GM10266 (cell line): Measurements from ENCODE around the gene THTPA.

Experiments used
- DNase-seq: peaks from one replicate; pipeline ENCODE4 v3.0.0; 2012; ENCODE audit errors: extremely low spot score
- CTCF ChIP-seq: IDR thresholded peaks from 2 replicates; pipeline ENCODE4 v1.5.1; 2012; ENCODE audit warnings: mild to moderate bottlenecking, low read depth; ENCODE audit not compliant: control insufficient read depth, insufficient read depth; ENCODE audit errors: missing control alignments

THTPA gene

GRCh38 chr14:23540141-23540469 is 16.0 kb upstream of the THTPA start:
- no peak for TF ChIP-seq CTCF
- no peak for DNase-seq

GRCh38 chr14:23542261-23542660 is 13.8 kb upstream of the THTPA start:
- TF ChIP-seq CTCF, result no peak
- DNase-seq, result no peak

- DNase-seq, result no peak
- TF ChIP-seq CTCF, result no peak
Observed at GRCh38 chr14:23543403-23543802, 12.7 kb upstream of the THTPA start.

- DNase-seq, result no peak
- TF ChIP-seq CTCF, result no peak
Observed at GRCh38 chr14:23544511-23545447, 11.3 kb upstream of the THTPA start.

GRCh38 chr14:23545740-23546365 is 10.2 kb upstream of the THTPA start:
- TF ChIP-seq CTCF, result no peak
- DNase-seq, result no peak

- TF ChIP-seq CTCF, result no peak
- no peak for DNase-seq
Observed at GRCh38 chr14:23546450-23547035, 9.5 kb upstream of the THTPA start.

- TF ChIP-seq CTCF, result no peak
- DNase-seq, result no peak
Observed at GRCh38 chr14:23547924-23548323, 8.1 kb upstream of the THTPA start.
